Left cardiac atrium (tissue), 4 donors: Measurements from ENCODE around the gene PNPLA5. TPM values are rescaled to one million over a fixed set of nuclear protein-coding genes. Genes with fewer than 3 reads are reported as not detected.

ENCODE experiments used
- ATAC-seq, 2 donors: fragments of 200-7000 bp; cut with Tn5 transposase; one replicate each; pipeline ENCODE4 v1.9.1; 2020; ENCODE audit warnings: mild to moderate bottlenecking in 2 of 2, moderate library complexity in 2 of 2
- DNase-seq: peaks from one replicate; pipeline ENCODE4 v3.0.0-alpha.2; 2020
- intact Hi-C, 2 donors: fragments of 100-400 bp; cut with DNase I; formaldehyde crosslinking; loops; one replicate each; pipeline versions ENCODE4 v1.14.1 to v1.15.1; 2022 to 2023
- total RNA-seq, 2 donors: library from RNA; stranded (reverse); fragmentation: NEBNext Ultra II Directional; extraction: Animal tissue kit (Norgen Biotek cat#: 25700); gene quantifications; one replicate each; pipeline ENCODE4 v1.2.1, GENCODE V29; 2021
- donor health status: DM: no; HTN: yes; CAD: no.
- donor health status: DM: no; HTN: yes; CAD: no; lungs with severe emphysema.
- donor health status: DM: yes; HTN: yes; CAD: no.
- donor health status: Dilated cardiomyopathy.

Gene PNPLA5
- total RNA-seq, 2 donors from 2014 or later: not detected

GRCh38 chr22:43832393-43833265 lies 59.2 kb downstream of the PNPLA5 start:
- no peak for DNase-seq
- intact Hi-C loops: no loop called here
- ATAC-seq: no peak

- DNase-seq (no peak), ATAC-seq (no peak)
- intact Hi-C loops: no loop called here
These were observed 60.0 kb downstream of the PNPLA5 start for GRCh38 chr22:43831561-43832392.

- intact Hi-C loops: no loop called here
- DNase-seq: no peak
- no peak for ATAC-seq
These were observed 60.8 kb downstream of the PNPLA5 start for GRCh38 chr22:43830931-43831560.

GRCh38 chr22:43829904-43830851 lies 61.6 kb downstream of the PNPLA5 start:
- ATAC-seq (peak; percentile 71 to 75), DNase-seq (peak; percentile 88)
- intact Hi-C loops: no loop called here

Other genes with a start within 250 kb of the PNPLA5 start
- gene EFCAB6, start 79.7 kb downstream of the PNPLA5 start, total RNA-seq: 1 to 10 TPM; 1.7 to 1.8 TPM
- gene SULT4A1, start 29.5 kb downstream of the PNPLA5 start, total RNA-seq: under 1 TPM; 0.29 to 0.63 TPM
- 1 to 10 TPM; 1.5 to 5.2 TPM for gene PNPLA3, start 31.8 kb upstream of the PNPLA5 start, total RNA-seq
- gene SAMM50, start 63.4 kb upstream of the PNPLA5 start, total RNA-seq: 10 to 100 TPM; 55.5 to 67.6 TPM
- 100 to 1,000 TPM in 1 of 2 donors, 10 to 100 TPM in 1; 95.5 to 113 TPM for gene PARVB, start 132.3 kb upstream of the PNPLA5 start, total RNA-seq